Aorta (tissue), 5 donors: ENCODE data around the gene ZNF362. TPM values are rescaled to one million over a fixed set of nuclear protein-coding genes. Genes with fewer than 3 reads are reported as not detected.
"Not testable (repeated sequence)": the region's sequence is repeated elsewhere in the genome, so short reads cannot be mapped to it uniquely, and the experiment has no call there.

Experiments
- ATAC-seq: fragments of 200-7000 bp; cut with Tn5 transposase; one replicate; pipeline ENCODE4 v1.9.1; 2022; ENCODE audit warnings: moderate library complexity; ENCODE audit not compliant: low FRiP score
- DNase-seq, 2 donors: peaks; one replicate each; pipeline ENCODE4 v3.0.0-alpha.2; 2020
- H3K27ac ChIP-seq, 2 donors: one replicate each; pipeline ENCODE4 v1.5.1; 2013; ENCODE audit warnings: low read length in 2 of 2, mild to moderate bottlenecking in 2 of 2, moderate library complexity in 2 of 2, control low read depth in 1 of 2, inconsistent platforms in 1 of 2, low read depth in 1 of 2
- H3K27me3 ChIP-seq, 2 donors: one replicate each; pipeline ENCODE4 v1.6.1; 2013; ENCODE audit warnings: control low read depth in 1 of 2, low read length in 1 of 2, mild to moderate bottlenecking in 1 of 2, moderate library complexity in 1 of 2; ENCODE audit not compliant: insufficient read depth in 2 of 2, control insufficient read depth in 1 of 2
- H3K36me3 ChIP-seq, 2 donors: one replicate each; pipeline ENCODE4 v1.6.1; 2013; ENCODE audit warnings: control low read depth in 1 of 2, low read length in 1 of 2, mild to moderate bottlenecking in 1 of 2; ENCODE audit not compliant: insufficient read depth in 2 of 2, control insufficient read depth in 1 of 2
- H3K4me1 ChIP-seq, 2 donors: one replicate each; pipeline ENCODE4 v1.6.1; 2013; ENCODE audit warnings: low read length in 2 of 2, control low read depth in 1 of 2, mild to moderate bottlenecking in 1 of 2, moderate library complexity in 1 of 2; ENCODE audit not compliant: insufficient read depth in 2 of 2, control insufficient read depth in 1 of 2
- H3K4me3 ChIP-seq, 2 donors: one replicate each; pipeline ENCODE4 v1.5.1; 2013; ENCODE audit warnings: low read length in 2 of 2, control low read depth in 1 of 2, mild to moderate bottlenecking in 1 of 2
- H3K9me3 ChIP-seq: one replicate; pipeline ENCODE4 v1.6.1; 2013; ENCODE audit warnings: mild to moderate bottlenecking, low read length; ENCODE audit not compliant: control insufficient read depth
- WGBS, 2 donors: extraction: QIAGEN DNeasy Blood & Tissue Kit; methylation state at CpG; one replicate each; pipeline ENCODE4 v1.1.7; 2013; 5-methylcytosine and 5-hydroxymethylcytosine counted together
- intact Hi-C, 2 donors: fragments of 100-400 bp; cut with DNase I; formaldehyde crosslinking; loops; one replicate each; pipeline versions ENCODE4 v1.14.2 to v1.15.0; 2022
- polyA plus RNA-seq, 2 donors: library from polyadenylated mRNA; stranded (reverse); fragments of 200-250 nt; gene quantifications; one replicate each; pipeline ENCODE4 v1.2.3, GENCODE V29; 2013
- total RNA-seq, 2 donors: library from RNA; stranded (reverse); fragmentation: NEBNext Ultra II Directional; extraction: Animal tissue kit (Norgen Biotek cat#: 25700); gene quantifications; one replicate each; pipeline ENCODE4 v1.2.1, GENCODE V29; 2021
- donor health status: healthy with polysubstance abuse.
- donor health status: Bipolar disorder and iron deficiency.
- donor health status: DM: no; HTN: no; CAD: no.
- donor health status: DM: no; HTN: no; CAD: no.
- donor health status: DM: yes; HTN: yes; CAD: no.

ZNF362 gene
- total and polyA plus RNA-seq, 4 donors: 12.4 to 44.0 (median 31.1) TPM

DNA sequence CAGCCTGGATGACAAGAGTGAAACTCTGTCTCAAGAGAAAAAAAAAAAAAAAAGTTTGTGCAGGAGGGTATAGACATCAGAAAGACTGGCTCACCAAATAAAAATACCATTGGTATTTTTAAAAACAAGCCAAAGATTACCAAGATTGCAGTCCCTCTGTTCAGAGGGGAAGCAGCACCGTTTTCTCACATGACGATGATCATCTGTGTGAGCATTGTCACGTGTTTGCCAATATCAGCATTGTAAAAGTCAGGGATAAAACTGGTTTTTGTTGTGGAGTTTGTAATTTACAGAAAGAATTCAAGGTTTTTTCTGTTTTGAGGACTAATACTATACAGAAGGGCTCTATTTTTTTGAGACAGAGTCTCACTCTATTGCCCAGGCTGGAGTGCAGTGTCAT lies 26.5 kb downstream of the ZNF362 start:
- no peaks in the 10 kb centered on the region for H3K27me3 ChIP-seq
- no peaks in the 10 kb centered on the region for H3K4me1 ChIP-seq
- intact Hi-C loops: no loop called here
- peaks cover 3 to 8% of the 10 kb centered on the region in 2 donors for H3K36me3 ChIP-seq
- DNase-seq (no peak), ATAC-seq (no peak)
- H3K9me3 ChIP-seq: no peaks in the 10 kb centered on the region
- H3K27ac ChIP-seq: no peak overlapping the region
- H3K4me3 ChIP-seq: no peak overlapping the region
- WGBS, 2 donors: 52 to 55% methylated on average over 3 of the region's 3 CpGs

- intact Hi-C loops: no loop called here
- no peak overlapping the region for H3K4me3 ChIP-seq
- H3K36me3 ChIP-seq: peaks cover 3 to 8% of the 10 kb centered on the region in 2 donors
- 63 to 65% methylated on average over 6 of the region's 6 CpGs for WGBS, 2 donors
- no peak for ATAC-seq
- peak; percentile 5 to 10 for DNase-seq
- no peaks in the 10 kb centered on the region for H3K27me3 ChIP-seq
- H3K4me1 ChIP-seq: no peaks in the 10 kb centered on the region
- H3K9me3 ChIP-seq: no peaks in the 10 kb centered on the region
- no peak overlapping the region for H3K27ac ChIP-seq
Measured at GRCh38 chr1:33284049-33284448, 27.8 kb downstream of the ZNF362 start.

DNA sequence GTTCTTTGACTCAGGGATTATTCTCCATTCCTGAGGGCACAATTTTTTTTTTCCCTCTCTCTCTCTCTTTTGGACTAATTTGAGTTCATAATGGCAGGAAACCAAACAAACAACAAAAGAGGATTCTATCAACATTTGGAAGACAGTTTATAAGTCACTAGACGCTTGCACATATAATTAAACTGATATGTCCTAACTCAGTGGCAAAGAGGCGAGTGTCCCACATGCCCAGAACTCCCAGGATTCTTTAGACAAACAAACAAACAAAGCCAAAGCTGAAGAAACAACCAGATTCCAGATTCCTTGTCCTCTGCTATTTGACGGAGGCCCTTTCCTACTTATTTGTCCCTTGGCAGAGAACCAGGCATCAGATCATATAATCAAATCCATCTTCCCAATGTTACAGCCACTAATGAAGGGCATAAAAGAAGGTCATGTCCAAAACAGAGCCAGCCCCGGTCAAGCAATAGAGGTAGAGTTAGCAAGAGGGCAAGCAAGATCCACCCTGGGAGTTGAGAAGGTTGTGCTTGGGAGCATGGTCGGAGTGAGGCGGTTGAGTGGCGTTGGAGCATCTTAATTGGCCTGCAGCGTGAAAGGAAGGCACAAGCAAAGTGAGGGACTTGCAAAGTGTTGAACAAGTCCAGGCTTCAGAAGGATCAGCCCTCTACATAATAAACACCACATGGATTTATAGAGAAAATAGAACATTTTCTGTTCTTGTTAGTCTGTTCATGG lies 30.3 kb downstream of the ZNF362 start:
- no peak overlapping the region for H3K27ac ChIP-seq
- intact Hi-C loops: no loop called here
- DNase-seq: peak; percentile 9 to 30
- no peak overlapping the region for H3K4me3 ChIP-seq
- WGBS, 2 donors: 65 to 71% methylated on average over 8 of the region's 8 CpGs
- H3K27me3 ChIP-seq: no peaks in the 10 kb centered on the region
- H3K4me1 ChIP-seq: no peaks in the 10 kb centered on the region
- H3K36me3 ChIP-seq: peaks cover 3% of the 10 kb centered on the region in 2 donors
- H3K9me3 ChIP-seq: no peaks in the 10 kb centered on the region
- ATAC-seq: no peak

DNA sequence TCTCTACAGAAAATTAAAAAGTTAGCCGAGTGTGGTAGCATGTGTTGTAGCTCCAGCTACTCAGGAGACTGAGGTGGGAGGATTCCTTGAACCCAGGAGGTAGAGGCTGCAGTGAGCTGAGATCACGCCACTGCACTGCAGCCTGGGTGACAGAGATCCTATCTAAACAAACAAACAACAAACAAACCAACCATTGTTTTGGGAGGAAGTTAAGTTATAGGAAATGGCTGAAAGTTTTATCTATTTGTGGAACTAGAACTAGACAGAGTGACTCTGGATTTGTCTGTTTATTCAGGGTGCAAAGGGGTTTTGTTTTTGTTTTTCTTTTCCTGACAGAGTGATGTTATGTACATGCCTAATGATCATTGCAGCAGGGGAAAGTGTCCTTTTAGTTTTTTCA lies 31.0 kb downstream of the ZNF362 start:
- Histone ChIP-seq H3K27me3 (no peaks in the 10 kb centered on the region), H3K27ac (peak overlapping the region in 1 of 2 donors; percentile 61), H3K36me3 (peaks cover 1 to 3% of the 10 kb centered on the region in 2 donors), H3K4me1 (no peaks in the 10 kb centered on the region), H3K9me3 (no peaks in the 10 kb centered on the region), H3K4me3 (no peak overlapping the region)
- DNase-seq (peak in 1 of 2 donors; percentile 11), ATAC-seq (no peak)
- 73 to 79% methylated on average over 2 of the region's 2 CpGs for WGBS, 2 donors
- intact Hi-C loops: no loop called here

DNA sequence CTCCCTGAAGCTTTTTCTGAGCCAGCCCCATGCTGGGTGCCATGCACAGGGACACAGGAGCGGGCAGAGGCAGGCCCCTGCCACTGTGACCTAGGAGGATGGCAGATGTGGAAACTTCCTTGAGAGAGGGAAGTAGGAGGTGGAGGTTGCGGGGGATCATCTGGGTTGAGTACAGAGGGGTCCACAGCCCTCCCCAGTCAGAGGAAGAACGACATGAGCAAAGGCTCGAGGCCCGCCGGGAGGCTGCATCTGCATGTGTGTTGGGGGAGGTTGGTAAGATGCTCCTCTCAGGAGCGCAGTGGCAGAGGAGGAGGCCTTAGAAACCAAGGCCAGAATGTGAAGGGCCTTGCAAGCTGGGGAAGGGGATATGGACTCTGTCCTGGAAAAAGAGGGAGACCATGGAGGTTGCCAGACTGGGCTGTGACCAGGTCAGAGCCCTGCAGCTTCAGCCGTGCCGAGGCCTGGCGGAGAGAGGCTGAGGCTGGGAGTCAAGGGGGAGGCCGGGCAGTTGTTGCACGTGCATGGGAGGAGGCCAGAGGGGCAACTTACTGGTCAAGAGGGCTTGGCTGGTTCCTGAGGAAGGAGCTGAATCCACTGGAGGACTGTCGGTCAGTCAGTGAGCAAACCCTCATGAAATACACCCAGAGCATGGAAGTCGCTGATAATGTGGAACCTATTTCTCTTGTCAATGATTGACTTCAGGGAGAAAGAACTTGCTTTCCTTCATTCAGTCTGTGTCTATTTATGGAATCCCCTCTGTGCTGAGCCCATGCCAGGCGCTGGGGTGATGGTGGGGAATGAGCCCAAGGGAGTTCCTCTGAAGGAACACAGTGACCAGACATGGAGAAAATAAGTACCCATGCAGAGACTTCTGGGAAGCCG lies 32.9 kb downstream of the ZNF362 start:
- Histone ChIP-seq H3K27ac (peak overlapping the region; percentile 11 to 43), H3K36me3 (peaks cover 3% of the 10 kb centered on the region in 2 donors), H3K4me1 (no peaks in the 10 kb centered on the region), H3K4me3 (no peak overlapping the region), H3K9me3 (no peaks in the 10 kb centered on the region), H3K27me3 (no peaks in the 10 kb centered on the region)
- intact Hi-C loops: no loop called here
- peak; percentile 41 to 79 for DNase-seq
- peak; percentile 52 for ATAC-seq
- 43 to 46% methylated on average over 16 of the region's 16 CpGs for WGBS, 2 donors

- 29 to 33% methylated on average over 3 of the region's 3 CpGs for WGBS, 2 donors
- Histone ChIP-seq H3K27ac (peak overlapping the region in 1 of 2 donors; percentile 29), H3K4me3 (no peak overlapping the region), H3K27me3 (no peaks in the 10 kb centered on the region), H3K4me1 (no peaks in the 10 kb centered on the region), H3K9me3 (no peaks in the 10 kb centered on the region), H3K36me3 (peaks cover 3% of the 10 kb centered on the region in 2 donors)
- intact Hi-C loops: loop anchor here (10.0 kb wide), 2 partner anchors 165 to 325 kb away; no protein-coding TSS in a partner anchor
- DNase-seq: no peak
- ATAC-seq: no peak
Measured at GRCh38 chr1:33289858-33290154, 33.5 kb downstream of the ZNF362 start.

DNA sequence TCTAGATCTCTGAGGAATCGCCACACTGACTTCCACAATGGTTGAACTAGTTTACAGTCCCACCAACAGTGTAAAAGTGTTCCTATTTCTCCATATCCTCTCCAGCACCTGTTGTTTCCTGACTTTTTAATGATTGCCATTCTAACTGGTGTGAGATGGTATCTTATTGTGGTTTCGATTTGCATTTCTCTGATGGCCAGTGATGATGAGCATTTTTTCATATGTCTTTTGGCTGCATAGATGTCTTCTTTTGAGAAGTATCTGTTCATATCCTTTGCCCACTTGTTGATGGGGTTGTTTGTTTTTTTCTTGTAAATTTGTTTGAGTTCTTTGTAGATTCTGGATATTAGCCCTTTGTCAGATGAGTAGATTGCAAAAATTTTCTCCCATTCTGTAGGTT lies 34.3 kb downstream of the ZNF362 start:
- H3K27ac ChIP-seq, H3K4me3 ChIP-seq, H3K4me1 ChIP-seq, H3K9me3 ChIP-seq, ATAC-seq, H3K36me3 ChIP-seq, H3K27me3 ChIP-seq, DNase-seq: not testable (repeated sequence)
- intact Hi-C loops: loop anchor here (10.0 kb wide), 2 partner anchors 166 to 324 kb away; no protein-coding TSS in a partner anchor
- WGBS, 2 donors: 80 to 95% methylated on average over 1 of the region's 2 CpGs

GRCh38 chr1:33292726-33293340 lies 36.5 kb downstream of the ZNF362 start:
- Histone ChIP-seq H3K27ac (peak overlapping the region in 1 of 2 donors; percentile 49), H3K4me1 (no peaks in the 10 kb centered on the region), H3K9me3 (no peaks in the 10 kb centered on the region), H3K27me3 (no peaks in the 10 kb centered on the region), H3K4me3 (no peak overlapping the region), H3K36me3 (peaks cover 0 to 2% of the 10 kb centered on the region in 2 donors)
- intact Hi-C loops: loop anchor here (10.0 kb wide), 2 partner anchors 168 to 322 kb away; no protein-coding TSS in a partner anchor
- ATAC-seq (peak; percentile 12), DNase-seq (peak; percentile 42 to 72)
- 36 to 40% methylated on average over 13 of the region's 13 CpGs for WGBS, 2 donors
